Neural cell (in vitro differentiated cells): ENCODE measurements around the gene ZWILCH. TPM values are rescaled to one million over a fixed set of nuclear protein-coding genes. Genes with fewer than 3 reads are reported as not detected.

Source experiments
- polyA plus RNA-seq: library from polyadenylated mRNA; depleted of rRNA; stranded (reverse); fragments of >200 nt; gene quantifications from 2 replicates; pipeline ENCODE4 v1.2.3, GENCODE V29; 2014
- small RNA-seq, 3 experiments: library from RNA; depleted of rRNA; stranded (forward); fragments of <200 nt; gene quantifications; one replicate each; pipeline ENCODE3, GENCODE V24; 2012

Gene ZWILCH
- polyA plus RNA-seq, 1 donor from 2014 or later, result 63.1 TPM

Small RNA genes within 50 kb of the gene (small RNA-seq; reads per million reads assigned to genes)
- 0 reads per million in 3 experiments for gene MIR4512
- 0 reads per million in 3 experiments for gene RF01159
- gene SNORD16, result 0 reads per million in 3 experiments
- 0 reads per million in 3 experiments for gene SNORD18A
- 0 reads per million in 3 experiments for gene SNORD18B
- 0 reads per million in 3 experiments for gene SNORD18C

Other genes starting within 250 kb of the ZWILCH start
- 9.9 and 16.8 TPM in 2 replicates for gene DIS3L, start 211.8 kb upstream of the ZWILCH start, polyA plus RNA-seq
- 2.6 and 7.4 TPM in 2 replicates for gene TIPIN, start 148.6 kb upstream of the ZWILCH start, polyA plus RNA-seq
- 23.0 and 24.7 TPM in 2 replicates for gene MAP2K1, start 118.4 kb upstream of the ZWILCH start, polyA plus RNA-seq
- gene SNAPC5, start 7.6 kb upstream of the ZWILCH start, polyA plus RNA-seq, result 57.3 and 62.3 TPM in 2 replicates
- 3,693 and 3,727 TPM in 2 replicates for gene RPL4, start 471 bp upstream of the ZWILCH start, polyA plus RNA-seq
- gene LCTL, start 60.7 kb downstream of the ZWILCH start, polyA plus RNA-seq, result not detected in 2 replicates
- gene SMAD6, start 196.9 kb downstream of the ZWILCH start, polyA plus RNA-seq, result 0.08 and 0.16 TPM in 2 replicates